Central memory CD8-positive, alpha-beta T cell (primary cell): ENCODE results near the gene AP3S1.

Experiments
- ATAC-seq: fragments of 150-1000 bp; cut with Tn5 transposase; replicated peaks from 2 replicates; pipeline ENCODE4 v1.10.0; 2022; ENCODE audit warnings: mild to moderate bottlenecking, moderate FRiP score, moderate number of reproducible peaks; ENCODE audit not compliant: poor library complexity, severe bottlenecking; ENCODE audit errors: extremely low read depth
- DNase-seq, 2 donors: peaks; one replicate each; pipeline ENCODE4 v3.0.0; 2021; ENCODE audit warnings: low spot score in 2 of 2
- H3K27ac Mint-ChIP-seq: one replicate; pipeline ENCODE4 v1.8.0; 2022; ENCODE audit warnings: low read depth, mild to moderate bottlenecking, moderate library complexity, mixed read lengths
- H3K27me3 Mint-ChIP-seq: one replicate; pipeline ENCODE4 v1.8.0; 2022; ENCODE audit warnings: mixed read lengths
- H3K36me3 Mint-ChIP-seq: one replicate; pipeline ENCODE4 v1.8.0; 2022; ENCODE audit warnings: mild to moderate bottlenecking, moderate library complexity, mixed read lengths; ENCODE audit not compliant: insufficient read depth
- H3K4me1 Mint-ChIP-seq: one replicate; pipeline ENCODE4 v1.8.0; 2022; ENCODE audit warnings: mixed read lengths
- H3K4me3 Mint-ChIP-seq: one replicate; pipeline ENCODE4 v1.8.0; 2022; ENCODE audit warnings: mild to moderate bottlenecking, moderate library complexity, mixed read lengths
- H3K9me3 Mint-ChIP-seq: one replicate; pipeline ENCODE4 v1.8.0; 2022; ENCODE audit warnings: mixed read lengths

The AP3S1 gene

DNA sequence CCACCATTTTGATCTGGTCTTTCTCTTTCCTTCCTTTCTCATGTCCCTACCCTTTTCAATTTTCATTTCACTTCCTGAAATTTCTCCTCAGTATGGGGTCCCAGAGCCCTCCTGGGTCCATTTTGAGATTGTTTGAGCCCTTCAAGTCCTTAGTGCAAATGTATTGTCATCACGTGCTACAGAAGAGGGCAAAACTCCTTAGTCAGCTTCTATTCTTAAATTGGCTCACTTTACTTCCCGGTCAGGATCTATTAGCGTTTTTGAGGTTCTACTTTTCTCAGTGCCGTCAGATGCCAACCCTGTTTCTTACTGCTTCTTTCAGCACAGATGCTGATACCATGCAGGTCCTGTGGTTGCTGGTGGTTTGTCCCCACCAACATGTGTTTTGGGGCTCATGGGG is 6.3 kb upstream of the AP3S1 start:
- DNase-seq (no peak), ATAC-seq (no peak)
- Mint-ChIP-seq H3K36me3 (peaks cover 59% of the 10 kb centered on the region), H3K9me3 (no peaks in the 10 kb centered on the region), H3K4me3 (no peak overlapping the region), H3K27me3 (no peaks in the 10 kb centered on the region), H3K4me1 (peaks cover 32% of the 10 kb centered on the region), H3K27ac (peak overlapping the region; percentile 58)

DNA sequence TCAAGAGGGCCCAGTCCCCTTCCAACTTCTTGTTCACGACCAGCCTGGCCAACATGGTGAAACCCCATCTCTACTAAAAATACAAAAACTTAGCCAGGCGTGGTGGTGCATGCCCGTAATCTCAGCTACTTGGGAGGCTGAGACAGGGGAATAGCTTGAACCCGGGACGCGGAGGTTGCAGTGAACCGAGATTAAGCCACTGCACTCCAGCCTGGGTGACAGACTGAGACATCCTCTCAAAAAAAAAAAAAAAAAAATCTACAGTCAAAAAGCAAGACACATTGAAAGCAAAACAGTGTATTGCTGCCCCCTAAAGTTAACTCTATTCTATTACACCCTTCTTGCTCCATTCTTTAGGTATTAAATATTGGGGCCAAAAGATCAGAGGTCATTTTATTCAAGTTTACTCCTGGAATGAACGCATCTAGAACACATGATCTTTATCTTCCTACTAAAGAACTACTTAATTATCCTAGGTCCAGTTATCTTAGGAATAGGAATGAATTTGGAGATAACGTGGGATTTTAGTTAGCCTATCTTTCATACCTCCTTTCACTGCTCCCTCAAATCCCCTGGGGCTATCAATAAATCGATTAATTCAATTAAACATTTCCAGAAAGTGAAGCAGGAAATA is 2.7 kb upstream of the AP3S1 start:
- Mint-ChIP-seq H3K36me3 (peaks cover 53% of the 10 kb centered on the region), H3K4me1 (peaks cover 34% of the 10 kb centered on the region), H3K4me3 (peak overlapping the region; percentile 68), H3K9me3 (no peaks in the 10 kb centered on the region), H3K27ac (peak overlapping the region; percentile 78), H3K27me3 (no peaks in the 10 kb centered on the region)
- DNase-seq = peak in 1 of 2 donors; percentile 41
- ATAC-seq = no peak

DNA sequence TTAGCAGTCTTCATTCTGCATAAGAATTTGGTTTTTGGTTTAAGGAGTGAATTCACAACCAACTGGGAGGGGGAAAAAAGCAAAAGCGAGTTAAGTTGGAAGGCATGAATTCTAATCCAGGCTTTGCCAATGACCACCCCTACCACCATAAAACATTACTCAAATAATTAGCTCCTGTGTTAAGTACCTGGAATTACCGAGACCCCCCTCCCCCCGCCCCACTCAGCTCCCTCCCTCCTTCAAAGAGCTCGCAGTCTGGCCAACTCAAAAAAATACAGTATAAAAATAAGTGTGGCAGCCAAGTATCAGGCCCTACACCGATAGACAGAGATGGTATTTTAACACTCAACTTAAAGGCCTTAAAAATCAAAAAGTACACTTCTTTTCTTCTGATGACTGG is 862 bp upstream of the AP3S1 start:
- H3K9me3 Mint-ChIP-seq = no peaks in the 10 kb centered on the region
- ATAC-seq (no peak), DNase-seq (no peak)
- H3K4me1 Mint-ChIP-seq = peaks cover 49% of the 10 kb centered on the region
- peak overlapping the region; percentile 98 for H3K27ac Mint-ChIP-seq
- no peaks in the 10 kb centered on the region for H3K27me3 Mint-ChIP-seq
- H3K4me3 Mint-ChIP-seq = peak overlapping the region; percentile 97
- H3K36me3 Mint-ChIP-seq = peaks cover 39% of the 10 kb centered on the region

DNA sequence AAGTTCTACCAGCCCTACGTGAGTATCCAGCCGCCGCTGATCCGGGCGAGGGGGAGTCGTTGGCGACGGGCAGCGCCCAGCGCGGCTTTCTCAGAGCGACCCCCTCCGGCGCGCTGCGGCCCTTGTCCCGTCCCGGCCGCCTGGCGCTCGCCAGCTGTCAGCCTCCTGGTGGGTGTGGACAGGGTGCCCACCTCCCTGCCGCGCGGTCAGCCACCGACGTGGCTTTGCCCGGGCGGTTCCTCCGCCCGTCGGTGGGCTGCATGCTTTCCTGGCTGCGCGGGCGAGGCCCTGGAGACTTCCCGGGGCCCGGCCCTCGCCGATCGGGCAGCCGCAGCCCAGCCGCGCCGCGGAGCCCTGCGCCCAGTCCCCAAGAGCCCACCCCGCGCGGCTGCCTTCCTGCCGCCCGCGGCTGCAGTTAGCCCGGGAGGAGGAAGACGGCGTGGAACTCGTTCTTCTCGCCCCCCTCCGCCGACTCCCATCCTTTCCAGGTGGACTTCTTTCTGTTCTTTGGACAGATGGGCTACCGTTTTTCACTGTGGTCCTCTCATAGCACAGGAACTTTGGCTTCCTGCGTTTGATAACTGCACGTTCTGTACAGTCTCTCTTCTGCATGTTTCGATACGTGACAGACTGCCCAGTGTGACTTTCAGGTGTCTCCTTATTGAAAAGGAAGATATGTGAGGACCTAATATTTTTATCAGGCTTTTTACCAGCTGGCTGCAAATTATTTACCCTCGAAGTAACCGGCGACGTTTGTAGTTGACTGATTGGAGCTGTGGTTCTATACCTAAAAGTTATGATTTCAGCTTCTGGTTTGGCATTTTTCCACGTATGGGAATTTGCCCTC is 577 bp downstream of the AP3S1 start:
- no peak for DNase-seq

DNA sequence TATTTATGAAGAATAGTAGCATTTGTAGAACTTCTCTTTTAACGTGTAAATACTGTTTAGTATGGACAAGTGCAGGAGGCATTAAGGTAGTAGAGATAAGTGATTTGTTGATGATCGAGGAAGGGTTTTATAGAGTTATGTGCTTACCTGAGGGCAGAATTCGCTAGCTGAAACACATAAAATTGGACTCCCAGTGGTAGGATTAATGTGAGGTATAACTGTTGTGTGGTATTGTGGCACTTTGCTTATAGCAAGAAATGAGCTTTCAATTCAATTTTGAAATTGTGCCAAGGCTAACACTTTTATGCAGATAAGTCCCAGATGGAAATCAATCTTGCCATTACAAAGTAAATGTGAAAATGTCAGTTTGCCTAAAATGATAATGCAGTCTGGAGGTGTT is 1.2 kb downstream of the AP3S1 start:
- H3K4me3 Mint-ChIP-seq = peak overlapping the region; percentile 97
- H3K27ac Mint-ChIP-seq = peak overlapping the region; percentile 98
- ATAC-seq = no peak
- no peaks in the 10 kb centered on the region for H3K27me3 Mint-ChIP-seq
- H3K9me3 Mint-ChIP-seq = no peaks in the 10 kb centered on the region
- peaks cover 18% of the 10 kb centered on the region for H3K36me3 Mint-ChIP-seq
- H3K4me1 Mint-ChIP-seq = peaks cover 43% of the 10 kb centered on the region
- no peak for DNase-seq

More for the DNA sequence above, 577 bp downstream of the AP3S1 start:
- H3K9me3 Mint-ChIP-seq = no peaks in the 10 kb centered on the region
- no peaks in the 10 kb centered on the region for H3K27me3 Mint-ChIP-seq
- ATAC-seq = peak; percentile 8
- H3K36me3 Mint-ChIP-seq = peaks cover 24% of the 10 kb centered on the region
- H3K4me3 Mint-ChIP-seq = peak overlapping the region; percentile 97
- H3K27ac Mint-ChIP-seq = peak overlapping the region; percentile 98
- H3K4me1 Mint-ChIP-seq = peaks cover 43% of the 10 kb centered on the region

- H3K4me1 Mint-ChIP-seq = peaks cover 46% of the 10 kb centered on the region
Measured at GRCh38 chr5:115843444-115844130, 1.9 kb downstream of the AP3S1 start.

DNA sequence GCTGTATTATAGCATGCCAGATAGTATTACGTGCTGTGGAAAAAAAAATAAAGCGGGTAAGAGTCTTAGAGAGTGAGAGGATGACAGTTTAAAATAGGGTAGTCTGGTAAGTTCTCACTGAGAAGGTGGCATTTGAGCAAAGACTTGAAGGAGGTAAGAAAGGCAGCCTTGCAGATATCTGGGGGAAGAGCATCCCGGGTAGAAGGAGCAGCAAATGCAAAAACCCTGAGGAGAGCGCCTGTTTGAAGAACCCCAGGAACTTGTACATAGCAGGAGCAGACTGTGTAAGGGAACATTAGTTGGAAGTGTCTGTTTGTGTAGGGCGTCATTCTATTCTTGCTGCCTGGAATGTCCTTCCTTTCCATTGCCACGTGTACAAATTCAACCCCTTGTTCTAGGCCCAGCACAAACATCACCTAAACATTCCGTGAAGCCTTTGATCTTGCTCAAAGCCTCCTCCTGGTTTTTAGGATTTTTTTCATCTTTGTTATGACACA is 2.6 kb downstream of the AP3S1 start:
- Mint-ChIP-seq H3K4me3 (peak overlapping the region; percentile 46), H3K36me3 (peaks cover 14% of the 10 kb centered on the region), H3K27me3 (no peaks in the 10 kb centered on the region), H3K9me3 (no peaks in the 10 kb centered on the region), H3K27ac (peak overlapping the region; percentile 54), H3K4me1 (peaks cover 47% of the 10 kb centered on the region)
- DNase-seq (no peak), ATAC-seq (no peak)

More at GRCh38 chr5:115843444-115844130, 1.9 kb downstream of the AP3S1 start:
- peaks cover 18% of the 10 kb centered on the region for H3K36me3 Mint-ChIP-seq
- no peak for ATAC-seq
- DNase-seq = no peak
- peak overlapping the region; percentile 54 for H3K27ac Mint-ChIP-seq
- no peaks in the 10 kb centered on the region for H3K9me3 Mint-ChIP-seq
- H3K4me3 Mint-ChIP-seq = peak overlapping the region; percentile 97
- H3K27me3 Mint-ChIP-seq = no peaks in the 10 kb centered on the region

DNA sequence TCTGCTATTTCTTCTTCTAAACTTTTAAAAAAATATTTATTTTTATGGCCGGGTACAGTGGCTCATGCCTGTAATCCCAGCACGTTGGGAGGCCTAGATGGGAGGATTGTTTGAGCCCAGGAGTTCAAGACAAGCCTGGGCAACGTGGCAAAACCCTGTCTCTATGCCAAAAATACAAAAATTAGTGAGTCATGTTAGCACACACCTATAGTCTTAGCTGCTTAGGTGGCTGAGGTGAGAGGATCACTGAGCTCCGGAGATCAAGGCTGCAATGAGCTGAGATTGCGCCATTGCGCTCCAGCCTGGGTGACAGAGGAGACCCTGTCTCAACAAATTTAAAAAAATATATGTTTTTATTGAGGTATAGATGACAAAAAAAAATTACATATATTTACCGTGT is 5.6 kb downstream of the AP3S1 start:
- Mint-ChIP-seq H3K4me1 (peaks cover 50% of the 10 kb centered on the region), H3K27ac (no peak overlapping the region)
- no peak for ATAC-seq

GRCh38 chr5:115849258-115849798 is 7.6 kb downstream of the AP3S1 start:
- no peak for ATAC-seq
- no peak for DNase-seq
- Mint-ChIP-seq H3K27me3 (no peaks in the 10 kb centered on the region), H3K9me3 (no peaks in the 10 kb centered on the region), H3K27ac (no peak overlapping the region), H3K4me3 (no peak overlapping the region), H3K36me3 (no peaks in the 10 kb centered on the region), H3K4me1 (peaks cover 44% of the 10 kb centered on the region)

More for the DNA sequence above, 5.6 kb downstream of the AP3S1 start:
- Mint-ChIP-seq H3K9me3 (no peaks in the 10 kb centered on the region), H3K27me3 (no peaks in the 10 kb centered on the region), H3K4me3 (no peak overlapping the region), H3K36me3 (peaks cover 7% of the 10 kb centered on the region)
- DNase-seq = no peak

GRCh38 chr5:115850744-115851416 is 9.1 kb downstream of the AP3S1 start:
- no peaks in the 10 kb centered on the region for H3K9me3 Mint-ChIP-seq
- H3K4me3 Mint-ChIP-seq = no peak overlapping the region
- no peak for DNase-seq
- no peak overlapping the region for H3K27ac Mint-ChIP-seq
- H3K4me1 Mint-ChIP-seq = peaks cover 37% of the 10 kb centered on the region
- ATAC-seq = no peak
- no peaks in the 10 kb centered on the region for H3K36me3 Mint-ChIP-seq
- no peaks in the 10 kb centered on the region for H3K27me3 Mint-ChIP-seq

- Mint-ChIP-seq H3K9me3 (no peaks in the 10 kb centered on the region), H3K4me1 (peaks cover 51% of the 10 kb centered on the region), H3K27ac (no peak overlapping the region), H3K36me3 (no peaks in the 10 kb centered on the region), H3K27me3 (no peaks in the 10 kb centered on the region), H3K4me3 (no peak overlapping the region)
- DNase-seq (no peak), ATAC-seq (no peak)
Measured at GRCh38 chr5:115854139-115854538, 12.4 kb downstream of the AP3S1 start.

DNA sequence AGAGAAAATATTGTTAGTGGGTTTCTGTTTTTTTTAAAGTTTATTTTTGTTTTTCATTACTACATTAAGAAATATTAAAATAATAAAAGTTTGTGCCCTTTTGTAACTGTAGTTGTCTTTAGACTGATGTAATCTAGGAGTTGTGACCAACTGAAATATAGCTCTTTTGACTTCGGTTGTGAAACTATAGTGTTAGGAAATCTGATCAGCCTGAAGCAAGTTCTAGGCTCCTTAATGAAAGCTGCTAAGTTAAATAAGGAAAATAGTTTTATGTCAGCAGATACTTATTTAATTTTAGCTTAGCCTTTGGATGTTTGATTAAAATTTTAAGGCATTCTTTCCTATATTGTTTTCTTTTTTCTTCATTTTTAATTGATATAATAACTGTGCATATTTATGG is 14.2 kb downstream of the AP3S1 start:
- Mint-ChIP-seq H3K36me3 (no peaks in the 10 kb centered on the region), H3K9me3 (no peaks in the 10 kb centered on the region), H3K4me1 (peaks cover 39% of the 10 kb centered on the region), H3K4me3 (no peak overlapping the region), H3K27ac (no peak overlapping the region), H3K27me3 (no peaks in the 10 kb centered on the region)
- ATAC-seq (no peak), DNase-seq (no peak)
